OCI-LY7 (cell line): Measurements from ENCODE around the gene ELOVL4.

Experiments used
- EZH2phosphoT487 ChIP-seq: fragments of 200-600 bp; sonication (generic); IDR thresholded peaks from 2 replicates; pipeline ENCODE4 v1.6.1; 2018; ENCODE audit warnings: low read depth, borderline replicate concordance, mild to moderate bottlenecking, mixed run types, antibody characterized with exemption, low read length, moderate library complexity, mixed read lengths
- TF ChIP-seq, protein P1 (sequence below): fragments of 200-600 bp; sonication (generic); conservative IDR thresholded peaks from 2 replicates; pipeline ENCODE4 v1.5.1; 2014; ENCODE audit warnings: mild to moderate bottlenecking, antibody characterized with exemption, low read length, moderate library complexity, mixed read lengths

DNA sequence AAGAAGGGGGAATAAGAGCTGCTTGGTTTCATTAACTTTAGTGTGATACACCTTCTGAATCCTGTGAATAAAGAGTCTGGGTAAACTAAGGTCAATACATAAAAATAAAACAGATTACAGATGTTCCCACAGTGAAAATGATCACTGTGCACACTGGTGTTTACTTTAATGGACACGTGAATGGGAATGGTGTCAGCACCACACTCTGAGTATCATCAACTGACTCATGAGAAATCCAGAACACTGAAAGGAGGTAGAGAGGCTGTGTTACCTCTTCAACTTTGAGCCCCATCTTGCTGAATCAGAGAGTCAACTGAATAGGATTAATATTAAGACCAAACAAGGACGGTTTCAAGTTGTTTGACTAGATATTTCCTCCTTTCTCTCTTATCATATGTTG lies 75.0 kb downstream of the ELOVL4 start:
- TF ChIP-seq, protein P1, sequence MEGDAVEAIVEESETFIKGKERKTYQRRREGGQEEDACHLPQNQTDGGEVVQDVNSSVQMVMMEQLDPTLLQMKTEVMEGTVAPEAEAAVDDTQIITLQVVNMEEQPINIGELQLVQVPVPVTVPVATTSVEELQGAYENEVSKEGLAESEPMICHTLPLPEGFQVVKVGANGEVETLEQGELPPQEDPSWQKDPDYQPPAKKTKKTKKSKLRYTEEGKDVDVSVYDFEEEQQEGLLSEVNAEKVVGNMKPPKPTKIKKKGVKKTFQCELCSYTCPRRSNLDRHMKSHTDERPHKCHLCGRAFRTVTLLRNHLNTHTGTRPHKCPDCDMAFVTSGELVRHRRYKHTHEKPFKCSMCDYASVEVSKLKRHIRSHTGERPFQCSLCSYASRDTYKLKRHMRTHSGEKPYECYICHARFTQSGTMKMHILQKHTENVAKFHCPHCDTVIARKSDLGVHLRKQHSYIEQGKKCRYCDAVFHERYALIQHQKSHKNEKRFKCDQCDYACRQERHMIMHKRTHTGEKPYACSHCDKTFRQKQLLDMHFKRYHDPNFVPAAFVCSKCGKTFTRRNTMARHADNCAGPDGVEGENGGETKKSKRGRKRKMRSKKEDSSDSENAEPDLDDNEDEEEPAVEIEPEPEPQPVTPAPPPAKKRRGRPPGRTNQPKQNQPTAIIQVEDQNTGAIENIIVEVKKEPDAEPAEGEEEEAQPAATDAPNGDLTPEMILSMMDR = no peak
- TF ChIP-seq EZH2phosphoT487 = no peak
